Stimulated activated CD8-positive, alpha-beta memory T cell treated with anti-CD3 and anti-CD28 coated beads, Interleukin-15, amount 100 ng/mL, for 48 hours (primary cell): ENCODE data around the gene SYNM.

Source experiments
- DNase-seq, 2 donors: peaks; one replicate each; pipeline ENCODE4 v3.0.0-alpha.2; 2020; ENCODE audit warnings: low read depth in 2 of 2

The SYNM gene

GRCh38 chr15:99084965-99085364 is 19.9 kb upstream of the SYNM start:
- DNase-seq, result no peak

GRCh38 chr15:99085413-99086326 is 19.2 kb upstream of the SYNM start:
- DNase-seq, result no peak

DNA sequence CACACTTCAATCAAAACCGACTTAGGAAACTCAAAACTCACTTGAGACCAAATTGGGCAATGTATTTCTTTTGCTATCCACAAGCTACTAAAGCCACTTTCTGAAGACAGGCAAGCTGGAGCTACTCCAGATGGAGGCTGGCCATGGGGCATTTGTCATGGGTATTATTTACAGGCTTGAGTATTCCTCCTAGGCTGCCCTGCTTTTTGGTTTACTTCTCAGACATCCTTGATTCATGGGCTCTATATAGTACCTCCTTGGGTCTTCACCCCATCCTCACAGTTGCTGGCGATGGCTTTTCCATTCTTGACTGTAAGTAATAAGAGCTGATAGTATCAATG is 18.6 kb upstream of the SYNM start:
- DNase-seq, result no peak

GRCh38 chr15:99087405-99087943 is 17.4 kb upstream of the SYNM start:
- no peak for DNase-seq

GRCh38 chr15:99090011-99090699 is 14.7 kb upstream of the SYNM start:
- DNase-seq, result no peak

GRCh38 chr15:99090938-99091337 is 13.9 kb upstream of the SYNM start:
- DNase-seq, result no peak

GRCh38 chr15:99092554-99093172 is 12.2 kb upstream of the SYNM start:
- DNase-seq, result no peak

GRCh38 chr15:99095626-99096025 is 9.3 kb upstream of the SYNM start:
- no peak for DNase-seq

DNA sequence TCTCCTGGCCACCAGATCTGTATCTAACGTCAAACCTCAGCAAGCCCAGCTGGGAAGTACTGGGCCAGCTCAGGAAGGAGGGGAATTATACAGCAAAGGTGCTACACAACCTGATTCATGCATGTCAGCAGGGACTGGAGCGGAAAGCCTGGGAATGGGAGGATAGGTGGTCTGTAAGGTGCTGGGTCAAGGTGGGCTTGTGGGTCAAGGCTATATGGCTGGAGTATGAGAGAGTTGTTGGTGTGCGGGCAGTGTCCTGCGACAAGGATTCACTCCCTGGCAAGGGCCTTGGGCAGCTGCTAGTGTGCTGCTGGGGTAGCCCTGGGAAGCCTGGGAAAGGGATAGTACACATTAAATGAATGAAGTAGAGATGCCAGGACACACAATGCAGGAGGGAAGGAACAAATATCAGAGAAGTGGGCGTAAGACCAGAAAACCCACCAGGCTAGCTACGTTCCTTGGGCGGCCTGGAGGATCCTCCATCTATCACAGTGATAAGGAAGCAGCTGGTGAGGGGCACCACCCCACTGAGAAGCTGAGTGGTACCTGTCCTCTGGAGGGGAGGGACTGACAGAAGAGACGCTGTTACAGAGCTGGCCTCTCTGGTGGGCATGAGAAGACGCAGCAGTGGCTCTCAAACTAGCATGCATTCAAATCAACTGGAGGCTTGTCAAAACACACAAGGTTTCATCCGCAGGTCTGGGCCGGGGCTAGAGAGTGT is 8.5 kb upstream of the SYNM start:
- no peak for DNase-seq

- no peak for DNase-seq
These were observed 7.9 kb upstream of the SYNM start for GRCh38 chr15:99096894-99097426.

- DNase-seq, result no peak
These were observed 7.2 kb upstream of the SYNM start for GRCh38 chr15:99097441-99098410.

DNA sequence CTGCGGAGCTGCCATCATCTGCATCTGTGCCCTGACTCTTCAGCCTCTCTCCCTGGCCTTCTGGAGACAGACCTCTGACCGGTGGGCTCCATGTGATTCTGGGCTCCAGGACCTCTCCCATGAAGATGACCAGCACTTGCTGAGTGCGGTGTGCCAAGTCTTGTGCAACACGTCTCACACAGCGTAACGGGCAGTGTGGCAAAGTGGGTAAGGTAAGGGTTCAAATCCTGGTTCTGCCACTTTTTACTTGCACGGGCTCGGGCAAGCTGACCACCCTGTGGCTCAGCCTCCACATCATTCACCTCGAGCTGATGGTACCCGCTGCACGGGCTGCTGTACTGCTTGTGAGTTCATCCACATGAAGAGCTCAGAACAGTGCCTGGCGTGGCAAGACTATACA is 6.5 kb upstream of the SYNM start:
- no peak for DNase-seq

- no peak for DNase-seq
These were observed 5.9 kb upstream of the SYNM start for GRCh38 chr15:99098991-99099390.

DNA sequence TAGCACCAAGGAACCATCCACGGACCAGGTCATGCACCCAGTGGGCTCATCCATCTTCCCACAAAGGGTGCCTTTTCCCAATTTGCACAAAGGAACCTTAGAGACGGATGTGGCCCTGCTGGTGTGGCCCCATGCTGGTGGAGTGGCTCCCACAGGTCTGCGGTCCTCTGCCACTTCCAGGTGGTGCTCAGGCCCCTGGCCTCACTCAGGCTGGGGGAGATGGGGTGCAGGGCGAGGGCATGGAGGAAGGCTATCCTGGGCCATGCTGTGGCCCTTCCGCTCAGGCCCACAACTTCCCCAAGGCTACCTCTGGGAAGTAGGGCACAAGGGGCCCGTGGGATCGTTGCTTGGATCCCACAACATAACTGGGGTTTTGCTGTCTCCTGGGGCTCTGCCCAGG is 5.2 kb upstream of the SYNM start:
- no peak for DNase-seq

- peak in 1 of 2 donors; percentile 31 for DNase-seq
These were observed 4.4 kb upstream of the SYNM start for GRCh38 chr15:99100245-99101173.

DNA sequence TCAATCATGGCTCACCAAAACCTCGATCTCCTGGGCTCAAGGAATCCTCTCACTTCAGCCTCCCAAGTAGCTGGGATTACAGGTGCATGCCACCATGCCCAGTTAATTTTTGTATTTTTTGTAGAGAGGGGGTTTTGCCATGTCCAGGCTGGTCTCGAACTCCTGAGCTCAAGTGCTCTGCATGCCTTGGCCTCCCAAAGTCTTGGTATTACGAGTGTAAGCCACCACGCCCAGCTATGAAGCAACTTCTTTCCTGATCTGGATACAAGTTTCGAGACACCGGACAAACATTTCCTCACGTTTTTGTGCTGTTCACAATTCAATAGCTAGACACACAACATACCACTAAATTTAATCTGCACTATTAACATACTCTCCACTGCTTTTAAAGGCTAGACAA is 3.4 kb upstream of the SYNM start:
- DNase-seq, result no peak

GRCh38 chr15:99102332-99103235 is 2.3 kb upstream of the SYNM start:
- no peak for DNase-seq

DNA sequence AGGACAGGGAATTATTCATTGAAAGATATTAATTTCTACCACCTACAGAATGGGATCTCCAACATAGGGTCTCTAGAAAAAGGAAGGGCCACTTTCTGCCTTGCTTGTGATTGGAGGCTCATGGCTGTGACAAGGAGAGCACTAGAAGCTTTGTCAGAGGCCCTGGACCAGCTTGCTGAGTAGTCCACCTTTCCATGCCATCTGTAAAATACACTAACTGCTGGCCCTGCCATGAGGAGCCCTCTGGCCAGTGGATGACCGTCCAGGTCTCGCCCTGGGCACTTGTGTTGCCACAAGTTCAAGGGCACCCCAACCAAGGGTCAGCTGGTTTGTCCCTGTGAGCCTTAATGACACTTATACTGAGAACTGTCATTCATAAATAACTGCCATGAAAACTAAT is 1.6 kb upstream of the SYNM start:
- no peak for DNase-seq
